Measurements from ENCODE around the gene TEP1. TPM values are rescaled to one million over a fixed set of nuclear protein-coding genes. Genes with fewer than 3 reads are reported as not detected.

Gene TEP1
- total and polyA plus RNA-seq, 2 of the 13 experiments (the other 11 are each of a cell fraction or from before 2014, with no cell fraction given): 11.0 to 12.8 TPM

- TF ChIP-seq TFDP2 (CRISPR knock-in tag; IDR thresholded peaks at IDR 0.05): 0 out of 2 replicates have a peak, but pooled peaks have one; percentile 35
- TF ChIP-seq CREB1 (IDR thresholded peaks at IDR 0.05): no peak
- no peak for TF ChIP-seq CREB1 (CRISPR knock-in tag; IDR thresholded peaks at IDR 0.05)
- TF ChIP-seq HDAC6 (IDR thresholded peaks at IDR 0.05; ENCODE audit: low read depth, low read length): no peak
- TF ChIP-seq ZNF619 (CRISPR knock-in tag; IDR thresholded peaks at IDR 0.05): no peak
- TF ChIP-seq ZNF367 (CRISPR knock-in tag; IDR thresholded peaks at IDR 0.05; ENCODE audit: borderline replicate concordance): peak; percentile 71; the same call in 1 of the 2 replicates
- TF ChIP-seq ZNF543 (CRISPR knock-in tag; IDR thresholded peaks at IDR 0.05): 0 out of 2 replicates have a peak, but pooled peaks have one; percentile 33
These were observed at the start of gene TEP1 (continued) for GRCh38 chr14:20412876-20413743.

- ATAC-seq: peak; percentile 97
- Histone ChIP-seq H3K4me3 (replicated peaks in 1 of 3; ENCODE audit: insufficient read depth in 1 of 3, low read depth in 2 of 3, low read length in 3 of 3) (peak within 1 kb of the TSS; percentile 67 to 89 (median 78)), H3K36me3 (replicated peaks in 1 of 2; ENCODE audit: control insufficient read depth in 1 of 2, insufficient read depth in 2 of 2, low read length in 2 of 2) (peaks cover 11 to 30% of the 10 kb centered on the region in 2 experiments), H2AFZ (ENCODE audit: low read length) (peak within 1 kb of the TSS; percentile 29), H3K4me1 (ENCODE audit: insufficient read depth, low read length) (peaks cover 56% of the 10 kb centered on the region), H3K9me3 (ENCODE audit: low read length) (no peaks in the 10 kb centered on the region), H3K9ac (ENCODE audit: insufficient read depth, low read depth, low read length) (peak within 1 kb of the TSS; percentile 87), H4K20me1 (ENCODE audit: insufficient read depth, low read length) (no peaks in the 10 kb centered on the region), H3K27ac (ENCODE audit: extremely low read length, insufficient read depth, low read length) (peak within 1 kb of the TSS; percentile 80), H3K79me2 (ENCODE audit: insufficient read depth, low read length) (peaks cover 24% of the 10 kb centered on the region), H3K4me2 (ENCODE audit: low read depth, low read length) (peak within 1 kb of the TSS; percentile 88), H3K27me3 (ENCODE audit: control insufficient read depth in 1 of 2, insufficient read depth in 2 of 2, low read length in 2 of 2) (no peaks in the 10 kb centered on the region; a peak in 1 of 5 replicates)
- peak; percentile 100 for DNase-seq (ENCODE audit: low spot score)
- FAIRE-seq: peak; percentile 100
- in situ Hi-C loops (cut with HindIII; ENCODE audit: extremely low pct_ligation_motif_present, low pct_unique_long_range_greater_than_20kb): loop anchor here (5.0 to 25.0 kb wide), 4 partner anchors 124 to 513 kb away; partner anchors contain the start of genes CCNB1IP1, PARP2 and RNASE4
- POLR2A ChIA-PET: interaction anchor here (0.7 to 3.6 kb wide), 36 partner anchors 8 to 610 kb away, joined by 3 to 57 read pairs (median 4); partner anchors contain the start of genes ANG, PARP2, PNP and RNASE4
- BruUV-seq (replicated peaks): no TSS peak
- intact Hi-C loops (cut with micrococcal nuclease; ENCODE audit: unreplicated experiment): loop anchor here (1.0 to 2.0 kb wide), 5 partner anchors 8 to 1015 kb away; partner anchors contain the start of genes PARP2, PNP, RAB2B and RNASE4
- 3% methylated on average over 31 of the region's 67 CpGs for WGBS (ENCODE audit: low lambda C conversion rate)
- CTCF ChIA-PET (ENCODE audit: low intra/inter-chr PET ratio, low total read pairs): interaction anchor here (0.7 kb wide), 1 partner anchor 148 kb away, joined by 3 read pairs; no protein-coding TSS in a partner anchor
- TF ChIP-seq RFXANK (CRISPR knock-in tag; IDR thresholded peaks at IDR 0.05): peak; percentile 94; the same call in 1 of the 2 replicates
- TF ChIP-seq ZNF576 (CRISPR knock-in tag; IDR thresholded peaks at IDR 0.05): no peak
- TF ChIP-seq ZNF75D (CRISPR knock-in tag; IDR thresholded peaks at IDR 0.05; ENCODE audit: borderline replicate concordance): no peak
- no peak for TF ChIP-seq SRSF4 (IDR thresholded peaks at IDR 0.05; ENCODE audit: low read depth, low read length, poor library complexity, severe bottlenecking)
- no peak for TF ChIP-seq NFE2 (CRISPR knock-in tag; IDR thresholded peaks at IDR 0.05)
- no peak for TF ChIP-seq CHD4 (IDR thresholded peaks at IDR 0.05; ENCODE audit: borderline replicate concordance, low read length)
- TF ChIP-seq SCMH1 (CRISPR knock-in tag; IDR thresholded peaks at IDR 0.05; ENCODE audit: borderline replicate concordance): no peak
- peak; percentile 92 for TF ChIP-seq ZNF556 (CRISPR knock-in tag; IDR thresholded peaks at IDR 0.05; ENCODE audit: borderline replicate concordance)
- TF ChIP-seq ZBTB7A (CRISPR knock-in tag; IDR thresholded peaks at IDR 0.05): no peak
- TF ChIP-seq ZNF737 (CRISPR knock-in tag; IDR thresholded peaks at IDR 0.05; ENCODE audit: borderline replicate concordance): no peak
- no peak for TF ChIP-seq NPAS2 (CRISPR knock-in tag; IDR thresholded peaks at IDR 0.05; ENCODE audit: borderline replicate concordance)
These were observed 48.2 kb upstream of the TEP1 start, which contains the start of gene PIP4P1 for GRCh38 chr14:20461225-20462141. TSS of gene PIP4P1 (minus strand) at chr14:20461434. CDS start at chr14:20461325, 109 bp downstream.
